Right lobe of liver (tissue), 6 donors: ENCODE data around the gene LIG4. TPM values are rescaled to one million over a fixed set of nuclear protein-coding genes. Genes with fewer than 3 reads are reported as not detected.

Experiments used
- ATAC-seq, 4 donors: fragments of 200-7000 bp; cut with Tn5 transposase; one replicate each; pipeline ENCODE4 v1.9.1; 2020; ENCODE audit warnings: mild to moderate bottlenecking in 4 of 4, moderate library complexity in 4 of 4
- DNase-seq, 3 donors: peaks; one replicate each; pipeline ENCODE4 v3.0.0-alpha.2; 2020
- H3K27ac ChIP-seq, 3 donors: fragments of 200-600 bp; one replicate each; pipeline ENCODE4 v1.8.0; 2022
- H3K27me3 ChIP-seq, 2 donors: fragments of 200-600 bp; one replicate each; pipeline ENCODE4 v1.8.0; 2022
- H3K36me3 ChIP-seq, 4 donors: fragments of 200-600 bp; sonication (generic) in 1 of 4; one replicate each; pipeline versions ENCODE4 v1.5.1 to v1.8.0; 2017 to 2022; ENCODE audit warnings: control low read depth in 1 of 4
- H3K4me1 ChIP-seq, 4 donors: fragments of 200-600 bp; sonication (generic) in 1 of 4; one replicate each; pipeline versions ENCODE4 v1.5.1 to v1.8.0; 2017 to 2022; ENCODE audit warnings: control low read depth in 1 of 4
- H3K4me3 ChIP-seq, 3 donors: fragments of 200-600 bp; one replicate each; pipeline ENCODE4 v1.8.0; 2022
- H3K9me3 ChIP-seq, 4 donors: fragments of 200-600 bp; sonication (generic) in 1 of 4; one replicate each; pipeline versions ENCODE4 v1.5.1 to v1.8.0; 2017 to 2022; ENCODE audit warnings: control low read depth in 1 of 4
- POLR2A ChIP-seq: fragments of 450-650 bp; IDR thresholded peaks from one replicate; pipeline ENCODE4 v1.6.1; 2017; ENCODE audit warnings: antibody characterized with exemption, mild to moderate bottlenecking
- WGBS: methylation state at CpG from one replicate; pipeline ENCODE4 v1.1.6; 2018; ENCODE audit warnings: low coverage, low lambda C conversion rate; ENCODE audit not compliant: insufficient coverage; ENCODE audit errors: missing lambda C conversion rate; 5-methylcytosine and 5-hydroxymethylcytosine counted together
- intact Hi-C, 2 donors: fragments of 100-400 bp; cut with DNase I; formaldehyde crosslinking; loops; one replicate each; pipeline versions ENCODE4 v1.11.2 to v1.14.1; 2022
- total RNA-seq, 6 experiments: library from RNA; depleted of rRNA in 2 of 6; stranded (reverse); fragments of >200 nt in 2 of 6; fragmentation: NEBNext Ultra II Directional in 3 of 6; extraction: Animal tissue kit (Norgen Biotek cat#: 25700) in 3 of 6; gene quantifications; one replicate each; pipeline versions ENCODE4 v1.1.0 to v1.2.4, GENCODE V29; 2016 to 2023
- TF ChIP-seq, protein P1 (sequence below), 4 donors: fragments of 200-600 bp in 3 of 4; fragments of 450-650 bp in 1 of 4; IDR thresholded peaks; one replicate each; pipeline versions ENCODE4 v1.5.1 to v1.8.0; 2016 to 2022; ENCODE audit warnings: antibody characterized with exemption in 4 of 4, mild to moderate bottlenecking in 2 of 4
- donor health status: DM: no; HTN: yes; CAD: no.
- donor health status: DM: no; HTN: no; CAD: no.
- donor health status: DM: no; HTN: no; CAD: no.
- donor health status: DM: no; HTN: yes; CAD: no.
- donor health status: DM: no; HTN: yes; CAD: no.

LIG4 gene
- total RNA-seq, 6 experiments from 2014 or later, result 6.2 to 10.0 (median 7.1) TPM

DNA sequence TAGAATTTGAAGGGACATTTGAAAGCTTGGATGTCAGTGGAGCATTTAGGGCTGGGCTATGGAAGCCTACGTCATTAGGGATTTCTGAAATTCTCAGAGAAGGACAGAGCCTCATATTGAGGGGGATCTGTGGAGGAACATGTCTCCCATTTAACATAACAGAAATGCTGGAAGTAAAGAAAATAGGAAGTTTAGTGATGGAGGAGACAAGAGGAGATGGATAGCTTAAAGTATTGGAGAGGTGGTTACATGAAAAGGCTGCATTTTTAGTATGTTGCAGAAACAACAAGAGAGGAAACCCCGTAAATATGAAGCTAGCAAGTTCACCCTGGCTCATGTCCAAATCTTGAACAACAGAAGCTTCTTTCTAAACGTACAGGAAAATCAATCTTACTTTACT, 24.4 kb downstream of the LIG4 start:
- Histone ChIP-seq H3K4me3 (no peak overlapping the region), H3K27me3 (peaks cover 0 to 4% of the 10 kb centered on the region in 2 donors), H3K4me1 (no peaks in the 10 kb centered on the region), H3K27ac (no peak overlapping the region), H3K9me3 (no peaks in the 10 kb centered on the region), H3K36me3 (no peaks in the 10 kb centered on the region)
- WGBS, result 27% methylated on average over 3 of the region's 3 CpGs
- DNase-seq (no peak), ATAC-seq (no peak)
- TF ChIP-seq, protein P1, sequence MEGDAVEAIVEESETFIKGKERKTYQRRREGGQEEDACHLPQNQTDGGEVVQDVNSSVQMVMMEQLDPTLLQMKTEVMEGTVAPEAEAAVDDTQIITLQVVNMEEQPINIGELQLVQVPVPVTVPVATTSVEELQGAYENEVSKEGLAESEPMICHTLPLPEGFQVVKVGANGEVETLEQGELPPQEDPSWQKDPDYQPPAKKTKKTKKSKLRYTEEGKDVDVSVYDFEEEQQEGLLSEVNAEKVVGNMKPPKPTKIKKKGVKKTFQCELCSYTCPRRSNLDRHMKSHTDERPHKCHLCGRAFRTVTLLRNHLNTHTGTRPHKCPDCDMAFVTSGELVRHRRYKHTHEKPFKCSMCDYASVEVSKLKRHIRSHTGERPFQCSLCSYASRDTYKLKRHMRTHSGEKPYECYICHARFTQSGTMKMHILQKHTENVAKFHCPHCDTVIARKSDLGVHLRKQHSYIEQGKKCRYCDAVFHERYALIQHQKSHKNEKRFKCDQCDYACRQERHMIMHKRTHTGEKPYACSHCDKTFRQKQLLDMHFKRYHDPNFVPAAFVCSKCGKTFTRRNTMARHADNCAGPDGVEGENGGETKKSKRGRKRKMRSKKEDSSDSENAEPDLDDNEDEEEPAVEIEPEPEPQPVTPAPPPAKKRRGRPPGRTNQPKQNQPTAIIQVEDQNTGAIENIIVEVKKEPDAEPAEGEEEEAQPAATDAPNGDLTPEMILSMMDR (IDR thresholded peaks at IDR 0.05), result no peak
- no peak for TF ChIP-seq POLR2A
- intact Hi-C loops, result no loop called here

DNA sequence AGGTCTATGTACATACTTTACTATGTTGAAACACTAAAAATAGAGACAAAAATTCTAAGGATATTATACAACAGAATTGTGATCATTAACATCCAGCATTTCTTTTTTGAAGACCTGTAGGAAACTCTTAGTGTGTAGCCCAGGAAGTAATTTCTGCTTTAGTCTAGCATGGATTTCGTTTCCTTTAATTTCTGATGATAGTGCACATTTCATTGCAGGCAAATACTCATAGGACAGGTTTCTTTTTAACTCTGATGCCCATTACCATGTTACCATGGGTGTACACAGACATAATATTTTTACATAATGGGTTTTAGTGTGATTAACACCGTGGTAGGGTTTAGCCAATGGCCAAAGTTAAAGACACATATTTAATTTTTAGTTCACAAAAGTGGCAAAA, 27.1 kb downstream of the LIG4 start:
- TF ChIP-seq, protein P1 (IDR thresholded peaks at IDR 0.05), result no peak
- TF ChIP-seq POLR2A, result no peak
- Histone ChIP-seq H3K4me3 (no peak overlapping the region), H3K4me1 (no peaks in the 10 kb centered on the region), H3K9me3 (no peaks in the 10 kb centered on the region), H3K27ac (no peak overlapping the region), H3K36me3 (no peaks in the 10 kb centered on the region), H3K27me3 (peaks cover 0 to 4% of the 10 kb centered on the region in 2 donors)
- DNase-seq (no peak), ATAC-seq (no peak)
- 41% methylated on average over 2 of the region's 2 CpGs for whole genome bisulfite sequencing
- intact Hi-C loops, result no loop called here

DNA sequence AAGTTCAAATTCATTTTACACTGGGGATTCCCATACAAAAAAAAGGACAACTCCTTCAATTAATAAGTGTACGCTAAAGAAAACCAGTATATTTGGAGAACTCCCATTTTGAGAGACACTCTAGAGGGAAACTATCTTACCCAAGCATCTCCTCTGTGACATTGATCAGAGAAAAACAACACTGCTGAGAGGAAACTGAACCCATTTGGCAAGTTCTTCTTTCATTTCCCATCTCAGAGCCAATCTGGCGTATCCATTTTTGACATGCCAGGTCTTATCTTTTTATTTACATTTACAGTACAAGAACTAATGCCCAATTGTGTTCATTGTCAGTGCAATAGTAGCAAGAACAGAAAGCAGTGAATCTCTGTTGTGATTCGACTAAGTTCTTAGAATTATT, 30.1 kb downstream of the LIG4 start:
- WGBS, result 64% methylated on average over 3 of the region's 3 CpGs
- Histone ChIP-seq H3K4me3 (no peak overlapping the region), H3K36me3 (no peaks in the 10 kb centered on the region), H3K27me3 (peaks cover 0 to 4% of the 10 kb centered on the region in 2 donors), H3K9me3 (no peaks in the 10 kb centered on the region), H3K4me1 (no peaks in the 10 kb centered on the region), H3K27ac (no peak overlapping the region)
- ATAC-seq, result no peak
- TF ChIP-seq POLR2A, result no peak
- TF ChIP-seq, protein P1 (IDR thresholded peaks at IDR 0.05), result no peak
- intact Hi-C loops, result no loop called here
- no peak for DNase-seq

DNA sequence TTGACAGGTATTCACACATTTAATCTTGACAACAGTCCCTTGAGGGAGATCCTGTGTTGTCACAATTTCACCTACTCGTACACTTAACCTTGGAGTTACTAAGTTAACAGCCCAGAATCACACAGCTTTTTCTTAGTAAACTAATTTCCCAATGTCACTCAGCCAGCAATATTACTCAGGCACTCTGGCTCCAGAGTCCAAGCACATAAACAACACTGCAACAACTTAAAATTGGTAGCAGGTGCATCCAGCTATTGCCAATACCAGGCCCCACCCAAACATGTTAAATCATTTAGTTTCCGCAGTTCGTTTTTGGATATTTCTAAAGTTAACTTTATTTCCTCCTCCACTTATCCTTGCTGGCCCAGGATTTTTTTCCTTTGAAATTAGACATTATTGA, 32.7 kb downstream of the LIG4 start:
- H3K27ac ChIP-seq, result no peak overlapping the region
- no peaks in the 10 kb centered on the region for H3K36me3 ChIP-seq
- intact Hi-C loops, result no loop called here
- no peaks in the 10 kb centered on the region for H3K27me3 ChIP-seq
- no peak for TF ChIP-seq POLR2A
- TF ChIP-seq, protein P1 (IDR thresholded peaks at IDR 0.05), result no peak
- no peak for ATAC-seq
- H3K9me3 ChIP-seq, result no peaks in the 10 kb centered on the region
- WGBS, result 48% methylated on average over 3 of the region's 3 CpGs
- H3K4me1 ChIP-seq, result no peaks in the 10 kb centered on the region
- no peak overlapping the region for H3K4me3 ChIP-seq
- DNase-seq, result no peak

DNA sequence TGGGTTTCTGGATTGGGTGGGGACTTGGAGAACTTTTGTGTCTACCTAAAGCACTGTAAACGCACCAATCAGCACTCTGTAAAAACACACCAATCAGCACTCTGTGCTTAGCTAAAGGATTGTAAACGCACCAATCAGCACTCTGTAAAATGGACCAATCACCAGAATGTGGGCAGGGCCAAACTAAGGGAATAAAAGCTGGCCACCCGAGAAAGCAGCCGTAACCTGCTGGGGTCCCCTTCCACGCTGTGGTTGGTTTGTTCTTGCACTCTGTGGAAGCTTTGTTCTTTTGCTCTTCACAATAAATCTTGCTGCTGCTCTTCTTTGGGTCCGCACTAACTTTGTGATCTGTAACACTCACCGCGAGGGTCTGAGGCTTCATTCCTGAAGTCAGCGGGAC, 37.3 kb downstream of the LIG4 start:
- Histone ChIP-seq H3K27me3 (no peaks in the 10 kb centered on the region), H3K27ac (no peak overlapping the region), H3K36me3 (no peaks in the 10 kb centered on the region), H3K9me3 (no peaks in the 10 kb centered on the region), H3K4me1 (no peaks in the 10 kb centered on the region), H3K4me3 (no peak overlapping the region)
- DNase-seq, result no peak
- WGBS, result 74% methylated on average over 7 of the region's 9 CpGs
- intact Hi-C loops, result no loop called here
- TF ChIP-seq, protein P1 (IDR thresholded peaks at IDR 0.05), result no peak
- TF ChIP-seq POLR2A, result no peak
- ATAC-seq, result no peak
